Neural cell (in vitro differentiated cells): Measurements from ENCODE around the gene ASS1.

Source experiments
- CTCF ChIP-seq: fragments of 450-650 bp; IDR thresholded peaks from 2 replicates; pipeline ENCODE4 v1.5.1; 2014; ENCODE audit warnings: antibody characterized with exemption, mild to moderate bottlenecking, moderate library complexity; ENCODE audit not compliant: poor library complexity, severe bottlenecking
- EP300 ChIP-seq: fragments of 450-650 bp; conservative IDR thresholded peaks from 2 replicates; pipeline ENCODE4 v1.6.1; 2014; ENCODE audit warnings: antibody characterized with exemption, mild to moderate bottlenecking, moderate library complexity; ENCODE audit not compliant: poor library complexity, severe bottlenecking
- EZH2 ChIP-seq: fragments of 200-600, 300-800 bp; shearing (Covaris generic), sonication (generic); IDR thresholded peaks from 2 replicates; pipeline ENCODE4 v1.6.1; 2014; ENCODE audit warnings: antibody characterized with exemption, low read length, borderline replicate concordance, mild to moderate bottlenecking; ENCODE audit not compliant: insufficient read depth, poor library complexity, severe bottlenecking
- MXI1 ChIP-seq: fragments of 450-650 bp; conservative IDR thresholded peaks from 2 replicates; pipeline ENCODE4 v1.6.1; 2014; ENCODE audit warnings: antibody characterized with exemption, mild to moderate bottlenecking; ENCODE audit not compliant: poor library complexity, severe bottlenecking
- POLR2AphosphoS5 ChIP-seq: IDR thresholded peaks from 2 replicates; pipeline ENCODE4 v1.6.1; 2012
- RAD21 ChIP-seq: fragments of 450-650 bp; conservative IDR thresholded peaks from 2 replicates; pipeline ENCODE4 v1.6.1; 2014; ENCODE audit warnings: antibody characterized with exemption, mild to moderate bottlenecking, moderate library complexity
- REST ChIP-seq: IDR thresholded peaks from 2 replicates; pipeline ENCODE4 v1.6.1; 2012; ENCODE audit warnings: borderline replicate concordance
- SMC3 ChIP-seq: fragments of 450-650 bp; conservative IDR thresholded peaks from 2 replicates; pipeline ENCODE4 v1.6.1; 2014; ENCODE audit warnings: antibody characterized with exemption, mild to moderate bottlenecking, moderate library complexity; ENCODE audit not compliant: poor library complexity
- TAF1 ChIP-seq: IDR thresholded peaks from 2 replicates; pipeline ENCODE4 v1.6.1; 2012; ENCODE audit warnings: low read depth

GRCh38 chr9:130542457-130543228, 97.9 kb downstream of the ASS1 start:
- TF ChIP-seq EZH2 = no peak
- no peak for TF ChIP-seq REST
- TF ChIP-seq CTCF = no peak
- no peak for TF ChIP-seq MXI1
- no peak for TF ChIP-seq POLR2AphosphoS5
- TF ChIP-seq RAD21 = no peak
- TF ChIP-seq EP300 = no peak
- TF ChIP-seq TAF1 = no peak
- no peak for TF ChIP-seq SMC3
